ENCODE data around the gene ZDHHC7.

GRCh38 chr16:84940670-84941551 is 70.4 kb downstream of the ZDHHC7 start:
- TF ChIP-seq ZFP30 (CRISPR knock-in tag; IDR thresholded peaks at IDR 0.05) (no peak), BACH2 (CRISPR knock-in tag; IDR thresholded peaks at IDR 0.05; ENCODE audit: borderline replicate concordance) (no peak), ZFP3 (CRISPR knock-in tag; IDR thresholded peaks at IDR 0.05) (no peak)
